ENCODE measurements around the gene CHRNA3.

CHRNA3 gene

DNA sequence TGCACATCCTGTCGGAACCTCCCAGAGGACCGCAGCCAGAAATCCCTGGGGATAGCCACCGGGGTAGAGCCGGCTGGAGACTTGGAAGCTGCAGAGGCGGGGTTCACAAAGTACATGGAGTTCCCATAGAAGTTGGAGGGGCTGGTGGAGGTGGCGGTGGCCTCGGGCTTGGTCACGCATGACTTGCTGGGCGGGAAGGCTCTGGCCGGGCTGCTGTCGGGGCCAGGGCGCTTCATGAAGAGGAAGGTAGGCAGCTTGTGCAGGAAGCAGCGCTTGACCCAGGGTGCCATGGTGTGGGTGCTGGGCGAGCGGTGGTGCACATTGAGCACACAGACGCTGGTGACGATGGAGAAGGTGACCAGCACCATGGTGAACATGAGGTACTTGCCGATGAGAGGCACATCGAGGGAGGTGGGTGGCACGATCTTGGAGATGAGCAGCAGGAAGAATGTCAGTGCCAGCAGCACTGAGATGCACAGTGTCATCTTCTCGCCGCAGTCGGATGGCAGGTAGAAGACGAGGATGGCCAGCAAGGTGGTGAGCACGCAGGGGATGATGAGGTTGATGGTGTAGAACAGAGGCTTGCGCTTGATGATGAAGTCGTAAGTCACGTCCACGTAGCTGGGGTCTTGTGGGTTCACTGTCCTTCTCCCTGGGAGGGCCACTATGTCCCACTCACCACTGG, 8.4 kb upstream of the CHRNA3 start:
- Histone ChIP-seq H3K4me1 (no peaks in the 10 kb centered on the region), H3K27ac (no peak overlapping the region), H3K79me2 (no peaks in the 10 kb centered on the region), H3K4me3 (ENCODE audit: low read depth, low read length) (no peak overlapping the region), H3K4me2 (ENCODE audit: low read length) (no peak overlapping the region), H3K9me3 (ENCODE audit: control insufficient read depth, low read length) (no peaks in the 10 kb centered on the region), H2AFZ (no peak overlapping the region), H3K27me3 (ENCODE audit: control insufficient read depth, insufficient read depth, low read length) (no peaks in the 10 kb centered on the region), H3K9ac (no peak overlapping the region), H3K36me3 (ENCODE audit: control insufficient read depth, insufficient read depth, low read length) (no peaks in the 10 kb centered on the region)
- TF ChIP-seq, protein P1, sequence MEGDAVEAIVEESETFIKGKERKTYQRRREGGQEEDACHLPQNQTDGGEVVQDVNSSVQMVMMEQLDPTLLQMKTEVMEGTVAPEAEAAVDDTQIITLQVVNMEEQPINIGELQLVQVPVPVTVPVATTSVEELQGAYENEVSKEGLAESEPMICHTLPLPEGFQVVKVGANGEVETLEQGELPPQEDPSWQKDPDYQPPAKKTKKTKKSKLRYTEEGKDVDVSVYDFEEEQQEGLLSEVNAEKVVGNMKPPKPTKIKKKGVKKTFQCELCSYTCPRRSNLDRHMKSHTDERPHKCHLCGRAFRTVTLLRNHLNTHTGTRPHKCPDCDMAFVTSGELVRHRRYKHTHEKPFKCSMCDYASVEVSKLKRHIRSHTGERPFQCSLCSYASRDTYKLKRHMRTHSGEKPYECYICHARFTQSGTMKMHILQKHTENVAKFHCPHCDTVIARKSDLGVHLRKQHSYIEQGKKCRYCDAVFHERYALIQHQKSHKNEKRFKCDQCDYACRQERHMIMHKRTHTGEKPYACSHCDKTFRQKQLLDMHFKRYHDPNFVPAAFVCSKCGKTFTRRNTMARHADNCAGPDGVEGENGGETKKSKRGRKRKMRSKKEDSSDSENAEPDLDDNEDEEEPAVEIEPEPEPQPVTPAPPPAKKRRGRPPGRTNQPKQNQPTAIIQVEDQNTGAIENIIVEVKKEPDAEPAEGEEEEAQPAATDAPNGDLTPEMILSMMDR (IDR thresholded peaks at IDR 0.05): no peak

DNA sequence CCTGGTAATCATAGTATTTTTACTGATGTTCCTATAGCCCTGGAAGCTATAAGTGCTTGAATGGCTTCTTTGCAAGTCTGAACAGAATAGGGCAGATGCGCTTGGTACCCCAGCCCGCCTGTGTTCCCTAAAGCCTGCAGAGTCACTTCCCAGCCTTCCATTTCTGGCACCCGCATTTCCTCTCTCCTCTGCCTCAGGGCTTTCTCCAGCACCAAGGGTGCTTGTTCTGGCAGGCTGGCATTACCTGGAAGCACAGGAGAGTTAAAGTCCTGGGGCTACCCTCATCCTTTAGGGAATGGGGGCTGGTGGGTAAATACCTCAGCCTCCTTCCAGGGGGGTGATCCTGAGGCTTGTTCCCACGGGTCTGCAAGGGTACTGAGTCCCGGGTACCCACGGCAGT, 7.4 kb upstream of the CHRNA3 start:
- Histone ChIP-seq H3K27ac (no peak overlapping the region), H3K4me2 (ENCODE audit: low read length) (no peak overlapping the region), H3K4me3 (ENCODE audit: low read depth, low read length) (no peak overlapping the region), H3K79me2 (no peaks in the 10 kb centered on the region), H3K9me3 (ENCODE audit: control insufficient read depth, low read length) (no peaks in the 10 kb centered on the region), H2AFZ (no peak overlapping the region), H3K36me3 (ENCODE audit: control insufficient read depth, insufficient read depth, low read length) (no peaks in the 10 kb centered on the region), H3K9ac (no peak overlapping the region), H3K4me1 (no peaks in the 10 kb centered on the region), H3K27me3 (ENCODE audit: control insufficient read depth, insufficient read depth, low read length) (no peaks in the 10 kb centered on the region)
- TF ChIP-seq, protein P1 (IDR thresholded peaks at IDR 0.05): no peak

DNA sequence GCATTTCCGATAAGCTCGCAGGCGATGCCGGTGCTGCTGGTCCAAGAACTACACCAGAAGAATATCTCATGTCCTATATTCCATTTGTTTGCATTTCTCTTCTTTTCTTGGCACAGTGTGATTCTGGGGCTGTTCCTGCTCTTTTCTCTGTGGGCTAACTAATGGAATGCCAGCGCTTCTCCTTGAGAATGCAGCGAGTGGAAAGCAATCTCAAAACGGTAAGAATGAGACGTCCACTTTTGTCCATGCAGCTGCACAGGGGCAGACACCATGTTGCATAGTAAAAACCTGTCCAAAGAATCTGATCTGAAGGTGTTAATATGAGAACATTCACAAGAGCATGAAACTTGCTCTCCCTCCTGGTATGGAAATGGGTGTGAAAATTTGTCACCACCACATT, 6.6 kb upstream of the CHRNA3 start:
- H3K9me3 ChIP-seq (ENCODE audit: control insufficient read depth, low read length): no peaks in the 10 kb centered on the region
- H3K4me3 ChIP-seq (ENCODE audit: low read depth, low read length): no peak overlapping the region
- no peak overlapping the region for H3K27ac ChIP-seq
- H3K9ac ChIP-seq: no peak overlapping the region
- no peaks in the 10 kb centered on the region for H3K27me3 ChIP-seq (ENCODE audit: control insufficient read depth, insufficient read depth, low read length)
- no peak overlapping the region for H3K4me2 ChIP-seq (ENCODE audit: low read length)
- no peaks in the 10 kb centered on the region for H3K36me3 ChIP-seq (ENCODE audit: control insufficient read depth, insufficient read depth, low read length)
- H3K79me2 ChIP-seq: no peaks in the 10 kb centered on the region
- no peak overlapping the region for H2AFZ ChIP-seq
- TF ChIP-seq, protein P1 (IDR thresholded peaks at IDR 0.05): no peak
- H3K4me1 ChIP-seq: no peaks in the 10 kb centered on the region

DNA sequence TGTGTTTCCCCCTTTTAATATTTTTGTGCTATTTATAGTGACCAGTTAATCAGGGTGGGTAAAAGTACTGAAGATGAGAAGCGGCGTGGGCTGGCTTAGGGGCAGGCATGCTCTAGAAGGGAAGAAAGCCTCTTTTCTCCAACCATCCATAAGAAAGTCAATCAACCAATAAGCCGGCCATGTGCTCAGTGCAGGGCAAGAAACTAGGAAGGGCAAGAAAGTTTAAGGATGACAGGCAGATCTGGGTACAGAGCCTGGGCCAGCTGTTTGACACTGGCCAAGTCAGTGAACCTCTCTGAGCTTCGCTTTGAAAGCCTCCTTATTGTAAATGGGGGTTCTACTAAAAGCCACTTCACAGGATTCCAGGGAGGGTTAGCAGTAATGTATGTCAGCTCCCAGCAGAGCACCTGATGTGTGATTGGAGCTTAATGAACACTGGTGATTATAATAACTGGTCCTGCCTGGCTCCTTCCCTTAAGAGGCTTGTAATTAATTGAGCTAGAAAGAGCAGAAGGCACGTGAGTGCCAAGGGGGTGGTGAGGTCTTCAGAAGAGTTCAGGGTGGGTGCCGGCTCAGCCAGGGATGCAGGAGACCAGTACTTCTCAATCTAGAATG, 5.7 kb upstream of the CHRNA3 start:
- Histone ChIP-seq H3K9me3 (ENCODE audit: control insufficient read depth, low read length) (no peaks in the 10 kb centered on the region), H3K4me2 (ENCODE audit: low read length) (no peak overlapping the region), H2AFZ (no peak overlapping the region), H3K9ac (no peak overlapping the region), H3K36me3 (ENCODE audit: control insufficient read depth, insufficient read depth, low read length) (no peaks in the 10 kb centered on the region), H3K4me1 (no peaks in the 10 kb centered on the region), H3K27ac (no peak overlapping the region), H3K4me3 (ENCODE audit: low read depth, low read length) (no peak overlapping the region), H3K27me3 (ENCODE audit: control insufficient read depth, insufficient read depth, low read length) (no peaks in the 10 kb centered on the region), H3K79me2 (no peaks in the 10 kb centered on the region)
- TF ChIP-seq, protein P1 (IDR thresholded peaks at IDR 0.05): no peak
